Measurements from ENCODE around the gene CHMP1B.
A peak's percentile ranks its signal among the peaks of the same experiment; 100 is the strongest.

The CHMP1B gene
- 43.1 to 283 (median 104) reads per million in 3 experiments for total RNA-seq

GRCh38 chr18:11851146-11851805, at the start of gene CHMP1B:
CHMP1B (plus strand) TSS chr18:11851413; CDS start chr18:11851512, 99 bp downstream.
- DNase-seq: peak; percentile 95

- no peak for DNase-seq
Measured at GRCh38 chr18:11801573-11801972, 49.6 kb upstream of the CHMP1B start.

GRCh38 chr18:11802158-11802557, 49.1 kb upstream of the CHMP1B start:
- no peak for DNase-seq

- no peak for DNase-seq
Measured at GRCh38 chr18:11802586-11802985, 48.6 kb upstream of the CHMP1B start.

GRCh38 chr18:11807233-11807632, 44.0 kb upstream of the CHMP1B start:
- DNase-seq: no peak

- no peak for DNase-seq
Measured at GRCh38 chr18:11808001-11808855, 43.0 kb upstream of the CHMP1B start.

- DNase-seq: no peak
Measured at GRCh38 chr18:11809895-11810294, 41.3 kb upstream of the CHMP1B start.

GRCh38 chr18:11810379-11810778, 40.8 kb upstream of the CHMP1B start:
- no peak for DNase-seq

GRCh38 chr18:11811009-11811408, 40.2 kb upstream of the CHMP1B start:
- no peak for DNase-seq

- no peak for DNase-seq
Measured at GRCh38 chr18:11817229-11817628, 34.0 kb upstream of the CHMP1B start.

GRCh38 chr18:11818486-11819203, 32.6 kb upstream of the CHMP1B start:
- no peak for DNase-seq

GRCh38 chr18:11819938-11820337, 31.3 kb upstream of the CHMP1B start:
- no peak for DNase-seq

- no peak for DNase-seq
Measured at GRCh38 chr18:11820697-11821096, 30.5 kb upstream of the CHMP1B start.

- DNase-seq: no peak
Measured at GRCh38 chr18:11821208-11821607, 30.0 kb upstream of the CHMP1B start.

- DNase-seq: no peak
Measured at GRCh38 chr18:11821643-11822237, 29.5 kb upstream of the CHMP1B start.

GRCh38 chr18:11823545-11823944, 27.7 kb upstream of the CHMP1B start:
- no peak for DNase-seq

- DNase-seq: no peak
Measured at GRCh38 chr18:11826836-11827235, 24.4 kb upstream of the CHMP1B start.

- DNase-seq: no peak
Measured at GRCh38 chr18:11828786-11829432, 22.3 kb upstream of the CHMP1B start.

GRCh38 chr18:11830585-11830984, 20.6 kb upstream of the CHMP1B start:
- no peak for DNase-seq

- DNase-seq: no peak
Measured at GRCh38 chr18:11831921-11832320, 19.3 kb upstream of the CHMP1B start.

GRCh38 chr18:11834772-11835171, 16.4 kb upstream of the CHMP1B start:
- no peak for DNase-seq

- no peak for DNase-seq
Measured at GRCh38 chr18:11839556-11839955, 11.7 kb upstream of the CHMP1B start.

- DNase-seq: no peak
Measured at GRCh38 chr18:11840493-11840892, 10.7 kb upstream of the CHMP1B start.

Data from central memory CD4-positive, alpha-beta T cell (primary cell).